Measurements from ENCODE around the gene MRPL22.

The MRPL22 gene

GRCh38 chr5:155013526-155013925 is 72.7 kb downstream of the MRPL22 start, which contains the start of gene KIF4B:
KIF4B (plus strand) TSS chr5:155013755; CDS start chr5:155013860, 105 bp downstream.
- no peak for TF ChIP-seq CREB1 (IDR thresholded peaks at IDR 0.05; ENCODE audit: low read depth)
- no peak for TF ChIP-seq NFIC (IDR thresholded peaks at IDR 0.05)
- TF ChIP-seq YY1 (IDR thresholded peaks at IDR 0.05; ENCODE audit: low read depth), result no peak
- no peak for TF ChIP-seq EP300 (IDR thresholded peaks at IDR 0.05; ENCODE audit: borderline replicate concordance)
- TF ChIP-seq FOXM1 (IDR thresholded peaks at IDR 0.05; ENCODE audit: borderline replicate concordance, low read depth), result no peak
- no peak for TF ChIP-seq REST (IDR thresholded peaks at IDR 0.05; ENCODE audit: low read depth)
- TF ChIP-seq EGR1 (IDR thresholded peaks at IDR 0.05), result no peak

- TF ChIP-seq ZBTB7A (IDR thresholded peaks at IDR 0.05; ENCODE audit: low read depth), result no peak
- TF ChIP-seq EGR1 (IDR thresholded peaks at IDR 0.05), result no peak
- TF ChIP-seq TAF1 (IDR thresholded peaks at IDR 0.05; ENCODE audit: low read depth), result no peak
- no peak for TF ChIP-seq CREB1 (IDR thresholded peaks at IDR 0.05; ENCODE audit: low read depth)
- TF ChIP-seq EP300 (IDR thresholded peaks at IDR 0.05; ENCODE audit: borderline replicate concordance), result no peak
- no peak for TF ChIP-seq CEBPB (IDR thresholded peaks at IDR 0.05)
Measured at GRCh38 chr5:155015239-155015638, 74.4 kb downstream of the MRPL22 start.

GRCh38 chr5:155017610-155018009 is 76.7 kb downstream of the MRPL22 start:
- TF ChIP-seq REST (IDR thresholded peaks at IDR 0.05; ENCODE audit: low read depth) (no peak), EP300 (IDR thresholded peaks at IDR 0.05; ENCODE audit: borderline replicate concordance) (no peak), RAD21 (IDR thresholded peaks at IDR 0.05; ENCODE audit: low read depth) (no peak), CEBPB (IDR thresholded peaks at IDR 0.05) (no peak), TEAD4 (IDR thresholded peaks at IDR 0.05) (no peak)
